Activated CD4-positive, alpha-beta memory T cell treated with anti-CD3 and anti-CD28 coated beads for 36 hours (primary cell): ENCODE results near the gene SH3D19. TPM values are rescaled to one million over a fixed set of nuclear protein-coding genes. Genes with fewer than 3 reads are reported as not detected.
"Not testable (repeated sequence)": the region's sequence is repeated elsewhere in the genome, so short reads cannot be mapped to it uniquely, and the experiment has no call there.

Experiments
- CTCF ChIA-PET: fragments of 350-600 bp; sonication (Branson Sonifier 250); formaldehyde crosslinking; loops from one replicate; lab custom pipeline; 2021; ENCODE audit warnings: antibody characterized with exemption, inconsistent platforms; lab: Charles Lee
- POLR2A ChIA-PET: fragments of 350-600 bp; sonication (Branson Sonifier 250); formaldehyde crosslinking; loops from one replicate; lab custom pipeline; 2021; ENCODE audit warnings: antibody characterized with exemption; lab: Charles Lee
- DNase-seq: peaks from one replicate; pipeline ENCODE4 v3.0.0-alpha.2; 2020
- H3K27ac Mint-ChIP-seq: one replicate; pipeline ENCODE4 v1.8.0; 2021; ENCODE audit warnings: mixed read lengths
- H3K27me3 Mint-ChIP-seq: one replicate; pipeline ENCODE4 v1.8.0; 2021; ENCODE audit warnings: mixed read lengths
- H3K36me3 Mint-ChIP-seq: one replicate; pipeline ENCODE4 v1.8.0; 2021; ENCODE audit warnings: mixed read lengths
- H3K4me1 Mint-ChIP-seq: one replicate; pipeline ENCODE4 v1.8.0; 2021; ENCODE audit warnings: low read depth, mixed read lengths
- H3K4me3 Mint-ChIP-seq: one replicate; pipeline ENCODE4 v1.8.0; 2021; ENCODE audit warnings: mild to moderate bottlenecking, mixed read lengths
- H3K9me3 Mint-ChIP-seq: one replicate; pipeline ENCODE4 v1.8.0; 2021; ENCODE audit warnings: mixed read lengths
- intact Hi-C: fragments of 100-400 bp; cut with micrococcal nuclease; formaldehyde crosslinking; loops from one replicate; pipeline ENCODE4 v1.15.1; 2023
- total RNA-seq, 2 experiments: library from RNA; stranded (reverse); gene quantifications; one replicate each; pipeline ENCODE4 v1.2.3, GENCODE V29; 2021

The SH3D19 gene
- total RNA-seq, 2 experiments from 2014 or later: 0.68 TPM; not detected in 1

DNA sequence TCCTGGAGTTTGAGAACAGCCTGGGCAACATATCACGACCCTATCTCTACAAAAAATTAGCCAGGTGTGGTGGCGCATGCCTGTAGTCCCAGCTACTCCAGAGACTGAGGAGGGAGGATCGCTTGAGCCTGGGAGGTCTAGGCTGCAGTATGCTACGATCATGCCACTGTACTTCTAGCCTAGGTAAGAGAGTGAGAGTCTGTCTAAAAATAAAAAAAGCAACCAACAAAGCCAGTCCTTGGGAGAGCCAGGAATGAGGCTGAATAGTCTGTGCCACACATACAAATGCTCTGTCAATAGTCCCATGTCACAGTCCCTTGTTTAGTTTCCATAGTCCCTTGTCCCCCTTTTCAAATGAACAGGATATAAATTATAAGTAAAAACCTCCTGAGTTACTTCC, 67.7 kb downstream of the SH3D19 start:
- intact Hi-C loops: no loop called here
- no peak overlapping the region for H3K4me3 Mint-ChIP-seq
- no peaks in the 10 kb centered on the region for H3K36me3 Mint-ChIP-seq
- CTCF ChIA-PET: no interaction called here
- H3K4me1 Mint-ChIP-seq: no peaks in the 10 kb centered on the region
- no peak for DNase-seq
- no peak overlapping the region for H3K27ac Mint-ChIP-seq
- H3K9me3 Mint-ChIP-seq: peaks cover 2% of the 10 kb centered on the region
- no peaks in the 10 kb centered on the region for H3K27me3 Mint-ChIP-seq
- POLR2A ChIA-PET: no interaction called here

DNA sequence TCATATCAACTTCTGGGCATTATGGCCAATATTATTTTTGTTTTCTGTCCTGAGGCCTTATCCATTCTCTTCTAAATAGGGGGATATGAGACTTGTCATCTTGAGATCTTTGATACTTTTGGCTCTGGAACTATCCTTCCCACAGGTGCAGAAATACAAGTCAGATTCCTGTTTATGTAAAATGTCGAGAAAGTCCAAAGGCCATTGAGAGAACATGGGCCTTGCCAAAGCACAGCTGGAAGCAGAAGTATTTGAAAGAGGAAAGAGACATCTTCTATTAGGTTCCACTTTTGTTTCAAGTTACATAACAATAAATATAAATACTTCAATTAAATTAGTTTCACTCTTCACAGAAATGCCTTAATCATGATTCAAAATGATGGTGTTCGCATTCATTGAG, 69.3 kb downstream of the SH3D19 start:
- H3K27ac Mint-ChIP-seq: no peak overlapping the region
- ChIA-PET POLR2A (no interaction called here), CTCF (no interaction called here)
- H3K9me3 Mint-ChIP-seq: peaks cover 2% of the 10 kb centered on the region
- no peak overlapping the region for H3K4me3 Mint-ChIP-seq
- H3K36me3 Mint-ChIP-seq: no peaks in the 10 kb centered on the region
- intact Hi-C loops: no loop called here
- no peak for DNase-seq
- H3K27me3 Mint-ChIP-seq: no peaks in the 10 kb centered on the region
- no peaks in the 10 kb centered on the region for H3K4me1 Mint-ChIP-seq

DNA sequence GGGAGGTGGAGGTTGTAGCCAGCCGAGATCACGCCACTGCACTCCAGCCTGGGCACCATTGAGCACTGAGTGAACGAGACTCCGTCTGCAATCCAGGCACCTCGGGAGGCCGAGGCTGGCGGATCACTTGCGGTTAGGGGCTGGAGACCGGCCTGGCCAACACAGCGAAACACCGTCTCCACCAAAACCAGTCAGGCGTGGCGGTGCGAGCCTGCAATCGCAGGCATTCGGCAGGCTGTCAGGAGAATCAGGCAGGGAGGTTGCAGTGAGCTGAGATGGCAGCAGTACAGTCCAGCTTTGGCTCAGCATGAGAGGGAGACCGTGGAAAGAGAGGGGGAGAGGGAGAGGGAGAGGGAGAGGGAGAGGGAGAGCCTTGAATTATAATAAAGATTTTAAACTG, 69.7 kb downstream of the SH3D19 start:
- POLR2A ChIA-PET, H3K27me3 Mint-ChIP-seq, H3K4me1 Mint-ChIP-seq, H3K27ac Mint-ChIP-seq, H3K9me3 Mint-ChIP-seq, CTCF ChIA-PET, H3K4me3 Mint-ChIP-seq, intact Hi-C loops, DNase-seq, H3K36me3 Mint-ChIP-seq: not testable (repeated sequence)

DNA sequence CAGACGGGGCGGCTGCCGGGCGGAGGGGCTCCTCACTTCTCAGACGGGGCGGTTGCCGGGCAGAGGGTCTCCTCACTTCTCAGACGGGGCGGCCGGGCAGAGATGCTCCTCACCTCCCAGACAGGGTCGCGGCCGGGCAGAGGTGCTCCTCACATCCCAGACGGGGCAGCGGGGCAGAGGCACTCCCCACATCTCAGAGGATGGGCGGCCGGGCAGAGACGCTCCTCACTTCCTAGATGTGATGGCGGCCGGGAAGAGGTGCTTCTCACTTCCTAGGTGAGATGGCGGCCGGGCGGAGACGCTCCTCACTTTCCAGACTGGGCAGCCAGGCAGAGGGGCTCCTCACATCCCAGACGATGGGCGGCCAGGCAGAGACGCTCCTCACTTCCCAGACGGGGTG, 70.2 kb downstream of the SH3D19 start:
- H3K27me3 Mint-ChIP-seq, H3K27ac Mint-ChIP-seq, intact Hi-C loops, H3K4me3 Mint-ChIP-seq, H3K36me3 Mint-ChIP-seq, DNase-seq, H3K9me3 Mint-ChIP-seq, POLR2A ChIA-PET, H3K4me1 Mint-ChIP-seq, CTCF ChIA-PET: not testable (repeated sequence)

DNA sequence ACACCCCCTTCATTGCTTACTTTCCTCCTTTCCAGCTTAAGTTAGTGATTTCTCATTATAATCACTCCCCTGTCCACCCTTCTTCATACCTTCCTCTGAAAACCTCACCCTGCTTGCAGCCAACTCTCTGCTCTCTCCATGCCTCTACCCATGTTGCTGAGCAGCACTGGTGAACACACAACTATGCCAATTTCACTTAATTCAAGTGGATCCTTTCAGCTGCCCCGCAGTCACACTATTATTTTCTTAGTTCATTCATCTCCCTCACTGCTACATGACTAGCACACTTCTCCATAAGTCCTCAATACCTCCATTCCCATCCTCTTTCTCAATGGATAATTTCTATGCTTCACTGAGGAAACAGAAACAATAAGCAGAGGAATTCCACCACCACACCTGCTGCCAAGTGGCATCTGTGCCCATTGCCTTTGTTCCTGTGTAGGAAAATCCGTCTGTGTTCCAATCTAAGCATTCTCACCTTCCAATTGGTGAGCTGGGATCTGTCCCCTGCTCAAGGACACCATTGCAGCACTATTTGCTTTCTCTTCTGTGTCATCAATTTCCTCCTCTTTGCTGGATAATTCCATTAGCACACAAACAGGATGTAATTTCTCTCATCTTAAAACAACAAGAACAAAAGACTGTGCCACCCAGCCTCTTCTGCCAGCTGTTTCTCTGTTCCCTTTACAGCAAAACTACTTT, 73.7 kb downstream of the SH3D19 start:
- H3K27me3 Mint-ChIP-seq: peaks cover 1% of the 10 kb centered on the region
- ChIA-PET POLR2A (no interaction called here), CTCF (no interaction called here)
- no peak overlapping the region for H3K27ac Mint-ChIP-seq
- DNase-seq: no peak
- H3K36me3 Mint-ChIP-seq: no peaks in the 10 kb centered on the region
- H3K4me1 Mint-ChIP-seq: no peaks in the 10 kb centered on the region
- intact Hi-C loops: no loop called here
- peaks cover 2% of the 10 kb centered on the region for H3K9me3 Mint-ChIP-seq
- H3K4me3 Mint-ChIP-seq: no peak overlapping the region

DNA sequence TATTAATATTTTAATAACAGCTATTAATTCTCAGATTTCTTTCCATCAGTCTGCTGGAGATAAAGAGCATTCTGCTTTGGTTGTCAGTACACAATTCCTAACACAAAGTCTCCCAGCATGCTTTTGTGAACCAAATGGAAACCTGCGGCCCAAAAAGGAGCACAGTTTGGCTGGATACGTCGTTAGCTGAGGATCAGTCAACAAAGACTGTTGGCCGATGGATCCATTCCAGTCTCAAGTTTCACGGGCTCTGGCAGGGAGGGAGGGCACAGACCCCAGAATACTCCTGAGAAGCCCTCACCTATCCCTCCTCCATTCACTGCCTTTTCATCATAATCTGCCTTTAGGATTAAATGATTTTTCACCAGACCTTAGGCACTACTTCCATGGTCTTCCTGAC, 74.7 kb downstream of the SH3D19 start:
- no peaks in the 10 kb centered on the region for H3K4me1 Mint-ChIP-seq
- peaks cover 1% of the 10 kb centered on the region for H3K27me3 Mint-ChIP-seq
- H3K27ac Mint-ChIP-seq: no peak overlapping the region
- no peaks in the 10 kb centered on the region for H3K9me3 Mint-ChIP-seq
- no peak for DNase-seq
- H3K4me3 Mint-ChIP-seq: no peak overlapping the region
- intact Hi-C loops: no loop called here
- CTCF ChIA-PET: no interaction called here
- POLR2A ChIA-PET: no interaction called here
- no peaks in the 10 kb centered on the region for H3K36me3 Mint-ChIP-seq

DNA sequence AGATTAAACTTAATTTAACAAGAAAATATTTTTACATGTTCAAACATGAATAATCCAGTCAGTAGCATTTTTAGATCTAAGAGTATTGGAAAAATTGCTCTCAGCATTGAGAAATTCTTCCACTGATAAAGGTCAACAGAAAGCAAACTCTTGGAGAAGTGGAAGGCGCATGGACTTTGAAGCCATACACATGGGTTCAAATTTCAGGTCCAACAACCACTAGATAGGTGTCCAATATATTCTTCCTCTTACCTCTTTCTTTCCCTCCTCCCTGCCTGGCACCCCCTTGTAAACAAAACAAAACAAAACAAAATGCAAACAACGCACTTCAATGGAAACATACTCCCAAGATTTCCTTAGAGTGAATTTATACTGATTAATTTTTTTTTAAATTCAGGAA, 76.9 kb downstream of the SH3D19 start:
- no peak for DNase-seq
- Mint-ChIP-seq H3K27me3 (peaks cover 1% of the 10 kb centered on the region), H3K4me3 (no peak overlapping the region), H3K27ac (no peak overlapping the region), H3K36me3 (no peaks in the 10 kb centered on the region), H3K4me1 (no peaks in the 10 kb centered on the region), H3K9me3 (no peaks in the 10 kb centered on the region)
- ChIA-PET POLR2A (no interaction called here), CTCF (no interaction called here)
- intact Hi-C loops: no loop called here

DNA sequence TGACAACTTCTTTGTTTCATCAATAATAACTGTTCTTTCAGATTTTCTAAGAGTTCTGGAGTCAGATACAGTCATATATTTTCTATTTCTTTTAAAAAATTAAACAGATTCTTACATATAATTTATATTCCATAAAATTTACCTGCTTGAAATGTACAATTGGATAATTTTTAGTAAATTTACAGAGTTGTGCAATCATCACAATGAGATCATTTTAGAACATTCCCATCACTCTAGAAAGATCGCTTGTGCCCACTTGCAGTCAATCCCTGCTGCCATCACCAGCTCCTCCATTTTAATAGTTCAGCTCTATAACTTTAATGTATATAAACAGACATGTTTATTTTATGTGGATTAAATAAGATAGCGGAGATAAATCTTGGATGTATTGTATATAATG, 78.0 kb downstream of the SH3D19 start:
- Mint-ChIP-seq H3K27ac (no peak overlapping the region), H3K4me1 (no peaks in the 10 kb centered on the region), H3K9me3 (no peaks in the 10 kb centered on the region), H3K27me3 (peaks cover 1% of the 10 kb centered on the region), H3K4me3 (no peak overlapping the region), H3K36me3 (no peaks in the 10 kb centered on the region)
- ChIA-PET POLR2A (no interaction called here), CTCF (interaction anchor here (0.6 kb wide), 1 partner anchor 28 kb away, joined by 3 read pairs; no protein-coding TSS in a partner anchor)
- intact Hi-C loops: no loop called here
- DNase-seq: no peak

DNA sequence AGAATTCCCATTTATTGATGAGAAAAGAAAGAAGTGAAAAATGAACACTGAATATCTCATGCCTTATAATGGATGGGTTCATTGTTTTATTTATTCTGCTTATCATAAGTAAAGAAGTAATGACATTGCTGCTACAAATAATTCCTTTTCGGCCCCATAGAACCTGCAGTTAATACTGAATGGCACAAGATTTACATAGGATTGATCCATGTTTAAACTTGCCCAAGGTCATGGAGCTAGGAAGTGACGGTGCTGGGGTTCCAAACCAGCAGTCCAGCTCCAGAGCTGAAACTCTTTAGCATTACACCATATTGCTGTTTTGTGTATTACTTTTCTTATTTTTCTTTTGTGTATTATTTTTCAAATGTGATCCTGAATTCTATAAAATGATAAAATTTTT, 78.7 kb downstream of the SH3D19 start:
- Mint-ChIP-seq H3K27me3 (peaks cover 1% of the 10 kb centered on the region), H3K27ac (no peak overlapping the region), H3K9me3 (no peaks in the 10 kb centered on the region), H3K4me1 (no peaks in the 10 kb centered on the region), H3K36me3 (no peaks in the 10 kb centered on the region), H3K4me3 (no peak overlapping the region)
- intact Hi-C loops: no loop called here
- POLR2A ChIA-PET: no interaction called here
- DNase-seq: no peak
- CTCF ChIA-PET: no interaction called here

DNA sequence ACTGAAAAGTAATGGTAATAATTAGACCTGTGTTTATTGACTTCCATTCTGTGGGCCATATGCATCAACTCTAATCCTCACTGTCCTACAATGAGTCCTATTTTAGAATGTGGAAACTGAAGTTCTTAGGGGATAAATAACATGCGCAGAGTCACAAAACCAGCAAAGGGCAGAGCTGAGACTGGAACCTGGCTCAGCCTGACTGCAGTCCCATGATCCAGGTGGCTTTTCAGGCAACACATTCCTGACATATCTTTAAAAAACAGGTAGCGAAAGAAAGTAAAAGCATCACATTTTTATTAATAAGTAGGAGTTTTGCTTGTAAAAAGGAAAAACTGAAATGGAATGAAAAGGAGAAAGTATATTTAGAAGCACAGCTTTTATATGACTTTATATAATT, 83.1 kb downstream of the SH3D19 start:
- ChIA-PET POLR2A (no interaction called here), CTCF (no interaction called here)
- no peak overlapping the region for H3K4me3 Mint-ChIP-seq
- no peaks in the 10 kb centered on the region for H3K36me3 Mint-ChIP-seq
- H3K27ac Mint-ChIP-seq: no peak overlapping the region
- no peaks in the 10 kb centered on the region for H3K9me3 Mint-ChIP-seq
- intact Hi-C loops: no loop called here
- H3K4me1 Mint-ChIP-seq: no peaks in the 10 kb centered on the region
- H3K27me3 Mint-ChIP-seq: peaks cover 1% of the 10 kb centered on the region
- no peak for DNase-seq

DNA sequence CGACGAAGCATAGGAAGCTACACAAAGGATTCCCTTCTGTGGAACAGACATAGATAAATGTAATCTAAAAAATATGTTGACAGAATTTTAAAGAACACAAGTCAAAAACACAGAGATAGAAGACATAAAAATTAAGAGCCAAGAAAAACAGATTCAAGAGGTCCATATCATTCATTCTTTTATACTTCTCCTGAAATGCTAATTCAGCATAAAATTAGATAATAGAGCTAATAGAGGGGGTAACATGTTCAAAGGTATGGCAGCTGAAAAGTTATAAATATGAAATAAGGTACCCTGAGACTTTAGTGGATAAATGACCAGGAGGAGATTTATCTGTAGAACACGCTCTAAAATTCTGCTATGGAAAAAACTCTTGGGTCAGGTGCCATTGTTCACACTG, 85.8 kb downstream of the SH3D19 start:
- Mint-ChIP-seq H3K9me3 (no peaks in the 10 kb centered on the region), H3K27me3 (peaks cover 1% of the 10 kb centered on the region), H3K4me3 (no peak overlapping the region), H3K27ac (no peak overlapping the region), H3K4me1 (no peaks in the 10 kb centered on the region), H3K36me3 (no peaks in the 10 kb centered on the region)
- ChIA-PET CTCF (no interaction called here), POLR2A (no interaction called here)
- intact Hi-C loops: no loop called here
- no peak for DNase-seq

DNA sequence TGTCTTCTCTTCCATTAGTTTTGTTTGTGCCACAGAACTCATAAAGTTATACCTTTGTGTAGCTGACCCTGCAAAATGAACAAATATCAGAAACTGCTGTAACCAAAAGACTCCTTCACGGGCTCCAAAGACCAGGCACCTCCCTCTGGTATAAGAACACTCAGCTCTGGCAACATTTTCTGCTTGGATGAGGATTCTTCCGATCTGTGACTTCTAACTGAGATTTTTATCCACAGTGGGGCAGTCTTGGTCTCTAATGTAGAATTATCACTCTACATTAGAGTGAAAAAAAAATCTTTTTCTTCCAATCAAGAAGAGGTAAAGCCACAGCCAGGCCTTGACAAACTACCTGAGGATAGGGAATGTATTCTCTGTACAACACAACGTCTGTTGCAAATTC, 86.9 kb downstream of the SH3D19 start:
- no peak for DNase-seq
- Mint-ChIP-seq H3K9me3 (no peaks in the 10 kb centered on the region), H3K4me1 (no peaks in the 10 kb centered on the region), H3K27ac (no peak overlapping the region), H3K36me3 (no peaks in the 10 kb centered on the region), H3K27me3 (peaks cover 1% of the 10 kb centered on the region), H3K4me3 (no peak overlapping the region)
- intact Hi-C loops: no loop called here
- ChIA-PET CTCF (no interaction called here), POLR2A (no interaction called here)

DNA sequence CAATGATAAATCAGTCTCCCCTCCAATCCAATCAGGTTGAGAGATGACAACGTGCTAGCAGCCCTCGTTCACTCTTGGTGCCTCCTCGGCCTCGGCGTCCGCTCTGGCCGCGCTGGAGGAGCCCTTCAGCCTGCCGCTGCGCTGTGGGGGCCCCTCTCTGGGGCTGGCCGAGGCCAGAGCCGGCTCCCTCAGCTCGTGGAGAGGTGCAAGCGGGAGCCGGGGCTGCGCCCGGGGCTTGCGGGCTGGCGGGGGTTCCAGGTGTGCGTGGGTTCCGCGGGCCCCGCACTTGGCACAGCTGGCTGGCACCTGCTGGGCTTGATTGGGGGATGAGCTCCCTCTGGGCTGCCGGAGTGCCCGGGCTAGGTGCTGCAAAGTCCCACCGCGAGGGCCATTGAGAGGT, 89.4 kb downstream of the SH3D19 start:
- H3K36me3 Mint-ChIP-seq: no peaks in the 10 kb centered on the region
- H3K27me3 Mint-ChIP-seq: peaks cover 3% of the 10 kb centered on the region
- H3K4me3 Mint-ChIP-seq: no peak overlapping the region
- intact Hi-C loops: no loop called here
- CTCF ChIA-PET: no interaction called here
- POLR2A ChIA-PET: no interaction called here
- no peak for DNase-seq
- H3K27ac Mint-ChIP-seq: no peak overlapping the region
- H3K9me3 Mint-ChIP-seq: no peaks in the 10 kb centered on the region
- no peaks in the 10 kb centered on the region for H3K4me1 Mint-ChIP-seq
